GM13976 (cell line): Measurements from ENCODE around the gene PLK5.

Experiments used
- DNase-seq: peaks from one replicate; pipeline ENCODE4 v3.0.0; 2012; ENCODE audit warnings: low spot score
- CTCF ChIP-seq: IDR thresholded peaks from 2 replicates; pipeline ENCODE4 v1.5.1; 2012; ENCODE audit warnings: borderline replicate concordance, mild to moderate bottlenecking; ENCODE audit not compliant: insufficient read depth; ENCODE audit errors: extremely low read depth, missing control alignments, control extremely low read depth
- in situ Hi-C: fragments of 300-500 bp; cut with MboI; formaldehyde crosslinking; loops from one replicate; pipeline ENCODE4 v1.12.0; 2022; ENCODE audit warnings: low sequenced_read_pairs, mixed read lengths, inconsistent platforms; ENCODE audit not compliant: unreplicated experiment

Gene PLK5

GRCh38 chr19:1553415-1553814 lies 29.5 kb downstream of the PLK5 start:
- DNase-seq, result no peak
- in situ Hi-C loops, result no loop called here
- TF ChIP-seq CTCF, result no peak

DNA sequence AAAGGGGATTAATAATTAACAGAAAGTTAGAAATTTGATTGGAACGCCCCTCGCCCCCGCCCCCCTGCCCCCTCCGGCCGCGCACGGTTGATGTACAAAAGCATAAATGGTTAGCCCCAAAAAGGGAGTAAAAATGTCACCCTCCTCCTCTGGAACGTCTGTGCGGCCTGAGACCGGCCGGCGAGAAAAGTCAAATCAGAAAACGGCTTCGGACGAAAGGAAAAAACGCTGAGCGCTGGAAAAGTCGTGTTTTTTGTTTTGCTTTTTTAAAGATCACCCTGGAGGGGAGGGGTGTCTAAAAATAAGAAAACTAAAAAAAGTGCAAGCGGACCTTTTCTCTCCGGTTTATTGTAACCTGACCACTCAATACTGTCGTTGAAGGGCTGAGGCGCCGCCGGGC lies 31.1 kb downstream of the PLK5 start:
- no peak for DNase-seq
- no peak for TF ChIP-seq CTCF
- in situ Hi-C loops, result no loop called here

- TF ChIP-seq CTCF, result no peak
- DNase-seq, result no peak
- in situ Hi-C loops, result no loop called here
Measured at GRCh38 chr19:1555487-1556389, 31.9 kb downstream of the PLK5 start.

DNA sequence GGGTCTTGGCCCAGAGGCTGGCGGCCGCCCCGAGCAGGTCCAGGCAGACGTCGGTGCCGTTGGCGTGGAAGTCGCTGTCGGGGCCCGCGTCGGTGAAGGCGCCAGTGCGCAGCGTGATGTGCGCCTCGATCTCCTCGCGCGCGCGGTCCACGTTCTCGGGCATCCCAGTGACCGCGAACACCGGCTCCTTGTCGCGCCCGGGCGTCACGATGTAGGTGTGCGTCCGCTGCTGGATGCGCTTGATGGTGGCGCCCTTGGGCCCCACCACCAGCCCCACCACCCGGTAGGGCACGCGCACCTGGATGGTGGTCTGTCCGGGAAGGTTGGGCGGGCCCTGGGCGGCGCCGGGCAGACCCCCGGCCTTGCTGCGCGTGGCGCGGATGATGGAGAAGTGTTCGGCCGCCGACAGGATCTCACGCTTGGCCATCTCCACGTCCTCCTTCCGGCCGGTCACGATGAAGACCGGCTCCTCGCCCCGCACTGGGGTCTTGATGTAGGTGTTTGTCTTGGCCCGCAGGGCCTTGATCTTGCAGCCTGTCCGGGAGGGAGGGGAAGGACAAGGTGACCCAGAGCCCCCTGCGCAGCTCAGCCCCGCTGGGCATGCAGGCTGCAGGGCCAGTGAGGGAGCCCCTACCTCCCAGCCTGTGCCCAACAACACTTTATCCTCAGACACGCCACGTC lies 32.7 kb downstream of the PLK5 start:
- no peak for TF ChIP-seq CTCF
- in situ Hi-C loops, result no loop called here
- no peak for DNase-seq

DNA sequence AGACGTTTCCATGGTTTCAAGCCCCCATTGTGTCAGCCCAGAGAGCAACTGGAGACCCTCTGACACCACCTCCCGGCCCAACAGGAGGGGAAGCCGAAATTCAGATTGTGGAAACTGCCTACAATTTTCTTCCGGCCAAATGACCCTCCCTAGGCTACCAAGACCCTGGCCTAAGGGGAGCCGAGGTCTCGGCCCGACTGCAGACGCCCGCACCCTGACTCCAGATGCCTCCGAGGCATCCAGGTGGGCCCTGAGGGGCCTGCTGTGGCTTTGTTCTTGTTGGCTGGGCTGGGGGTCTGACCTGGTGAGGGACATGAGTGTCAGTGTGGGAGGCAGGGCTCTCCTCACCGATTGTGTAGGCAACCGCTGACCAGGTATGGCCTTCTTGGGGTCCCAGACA lies 34.7 kb downstream of the PLK5 start:
- in situ Hi-C loops, result no loop called here
- no peak for DNase-seq
- TF ChIP-seq CTCF, result no peak

GRCh38 chr19:1560286-1560882 lies 36.5 kb downstream of the PLK5 start:
- TF ChIP-seq CTCF, result no peak
- in situ Hi-C loops, result no loop called here
- no peak for DNase-seq
